Panc1 (cell line): ENCODE measurements around the gene LAMB1. TPM values are rescaled to one million over a fixed set of nuclear protein-coding genes. Genes with fewer than 3 reads are reported as not detected.

Source experiments
- ATAC-seq: fragments of 200-7000 bp; cut with Tn5 transposase; 2 replicates; pipeline ENCODE4 v1.9.1; 2020; ENCODE audit warnings: mild to moderate bottlenecking, moderate library complexity
- BruUV-seq: library from RNA; stranded (reverse); fragments of 400-500 nt; replicated peaks from 2 replicates; lab custom pipeline; 2021; lab: Mats Ljungman, UMichigan
- CTCF ChIA-PET: fragments of 300-600 bp; sonication (Branson Sonifier 250); formaldehyde crosslinking; loops from one replicate; lab custom pipeline; 2022; ENCODE audit warnings: antibody characterized with exemption; lab: Charles Lee
- POLR2A ChIA-PET: fragments of 300-600 bp; sonication (Branson Sonifier 250); formaldehyde crosslinking; loops from one replicate; lab custom pipeline; 2022; ENCODE audit warnings: antibody characterized with exemption; lab: Charles Lee
- DNase-seq: peaks from one replicate; pipeline ENCODE4 v3.0.0-alpha.2; 2010; ENCODE audit warnings: low read depth, low spot score
- H3K27ac ChIP-seq: 2 replicates; pipeline ENCODE4 v1.5.1; 2011; ENCODE audit warnings: mild to moderate bottlenecking, low read length, inconsistent platforms
- H3K27me3 ChIP-seq: fragments of 200-500 bp; sonication (Bioruptor generic); 2 replicates; pipeline ENCODE4 v1.6.0; 2014; ENCODE audit warnings: low read length, inconsistent platforms; ENCODE audit not compliant: control insufficient read depth, insufficient read depth
- H3K36me3 ChIP-seq: fragments of 200-500 bp; sonication (Bioruptor generic); 2 replicates; pipeline ENCODE4 v1.5.1; 2014; ENCODE audit warnings: inconsistent platforms, mild to moderate bottlenecking, low read length, moderate library complexity; ENCODE audit not compliant: control insufficient read depth, insufficient read depth
- H3K4me1 ChIP-seq: 2 replicates; pipeline ENCODE4 v1.5.1; 2011; ENCODE audit warnings: inconsistent platforms, mild to moderate bottlenecking, low read length, moderate library complexity; ENCODE audit not compliant: control insufficient read depth, insufficient read depth
- H3K4me3 ChIP-seq, 2 experiments: 2 replicates each; pipeline ENCODE4 v1.5.1; 2011 to 2012; ENCODE audit warnings: low read depth in 2 of 2, low read length in 2 of 2, mild to moderate bottlenecking in 2 of 2, inconsistent platforms in 1 of 2, moderate library complexity in 1 of 2
- H3K9me3 ChIP-seq: fragments of 200-500 bp; sonication (Bioruptor generic); 2 replicates; pipeline ENCODE4 v1.5.1; 2014; ENCODE audit warnings: low read depth, mild to moderate bottlenecking, inconsistent platforms, low read length, moderate library complexity; ENCODE audit not compliant: control insufficient read depth, insufficient read depth
- POLR2AphosphoS5 ChIP-seq: IDR thresholded peaks from 2 replicates; pipeline ENCODE4 v1.6.1; 2012; ENCODE audit warnings: mild to moderate bottlenecking, low read depth, low read length, moderate library complexity
- SIN3A ChIP-seq: IDR thresholded peaks from 2 replicates; pipeline ENCODE4 v1.6.1; 2012; ENCODE audit warnings: low read depth, mild to moderate bottlenecking, low read length, moderate library complexity, borderline replicate concordance; ENCODE audit not compliant: insufficient read depth
- TCF7L2 ChIP-seq: IDR thresholded peaks from 2 replicates; pipeline ENCODE4 v1.6.1; 2011; ENCODE audit warnings: mild to moderate bottlenecking, low read depth, low read length, inconsistent platforms
- in situ Hi-C: cut with HindIII; loops from 2 replicates; pipeline ENCODE4 v1.10.0; 2016; ENCODE audit warnings: low sequenced_read_pairs, low pct_unique_long_range_greater_than_20kb
- intact Hi-C: fragments of 100-400 bp; cut with micrococcal nuclease; formaldehyde crosslinking; loops from one replicate; pipeline ENCODE4 v1.10.0; 2022; ENCODE audit not compliant: unreplicated experiment
- total RNA-seq: library from RNA; stranded (reverse); gene quantifications from one replicate; pipeline ENCODE4 v1.2.1, GENCODE V29; 2021; ENCODE audit not compliant: unreplicated experiment
- TF ChIP-seq, protein P1 (sequence below), 2 experiments: IDR thresholded peaks; 2 replicates each; pipeline ENCODE4 v1.6.1; 2011 to 2012; ENCODE audit warnings: low read depth in 2 of 2, control low read depth in 1 of 2, low read length in 1 of 2, mild to moderate bottlenecking in 1 of 2, moderate library complexity in 1 of 2; ENCODE audit not compliant: insufficient read depth in 1 of 2
- TF ChIP-seq, protein P2 (sequence below): fragments of 450-650 bp; IDR thresholded peaks from 2 replicates; pipeline ENCODE4 v1.5.1; 2017; ENCODE audit warnings: mild to moderate bottlenecking

Gene LAMB1
- total RNA-seq, 1 experiment from 2014 or later: 204 TPM

DNA sequence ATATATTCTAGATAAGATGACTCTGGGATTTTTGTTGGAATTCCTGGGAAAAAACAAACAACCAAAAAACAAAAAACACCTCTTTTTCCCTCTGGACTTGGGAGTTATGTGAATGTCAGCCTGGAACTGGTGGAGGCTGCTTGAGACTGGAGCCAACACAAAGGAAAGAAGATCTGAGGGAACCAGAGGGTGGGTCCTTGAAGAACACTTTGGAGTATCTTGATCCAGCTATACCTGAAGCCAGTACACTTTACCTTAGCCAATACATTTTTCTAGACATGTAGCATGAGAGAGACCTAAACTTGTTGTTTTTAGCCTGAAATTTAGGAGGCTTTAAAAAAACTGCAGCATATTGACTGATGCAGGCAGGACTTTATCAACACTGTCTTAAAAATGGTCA lies 5.9 kb upstream of the LAMB1 start:
- Histone ChIP-seq H3K36me3 (no peaks in the 10 kb centered on the region), H3K4me1 (peaks cover 48% of the 10 kb centered on the region), H3K27ac (peak overlapping the region; percentile 42), H3K27me3 (no peaks in the 10 kb centered on the region; the same call in 1 of the 2 replicates), H3K9me3 (no peaks in the 10 kb centered on the region), H3K4me3 (no peak overlapping the region)
- in situ Hi-C loops (no loop called here), intact Hi-C loops (no loop called here)
- TF ChIP-seq TCF7L2 (no peak), SIN3A (no peak), POLR2AphosphoS5 (no peak)
- TF ChIP-seq, protein P1, sequence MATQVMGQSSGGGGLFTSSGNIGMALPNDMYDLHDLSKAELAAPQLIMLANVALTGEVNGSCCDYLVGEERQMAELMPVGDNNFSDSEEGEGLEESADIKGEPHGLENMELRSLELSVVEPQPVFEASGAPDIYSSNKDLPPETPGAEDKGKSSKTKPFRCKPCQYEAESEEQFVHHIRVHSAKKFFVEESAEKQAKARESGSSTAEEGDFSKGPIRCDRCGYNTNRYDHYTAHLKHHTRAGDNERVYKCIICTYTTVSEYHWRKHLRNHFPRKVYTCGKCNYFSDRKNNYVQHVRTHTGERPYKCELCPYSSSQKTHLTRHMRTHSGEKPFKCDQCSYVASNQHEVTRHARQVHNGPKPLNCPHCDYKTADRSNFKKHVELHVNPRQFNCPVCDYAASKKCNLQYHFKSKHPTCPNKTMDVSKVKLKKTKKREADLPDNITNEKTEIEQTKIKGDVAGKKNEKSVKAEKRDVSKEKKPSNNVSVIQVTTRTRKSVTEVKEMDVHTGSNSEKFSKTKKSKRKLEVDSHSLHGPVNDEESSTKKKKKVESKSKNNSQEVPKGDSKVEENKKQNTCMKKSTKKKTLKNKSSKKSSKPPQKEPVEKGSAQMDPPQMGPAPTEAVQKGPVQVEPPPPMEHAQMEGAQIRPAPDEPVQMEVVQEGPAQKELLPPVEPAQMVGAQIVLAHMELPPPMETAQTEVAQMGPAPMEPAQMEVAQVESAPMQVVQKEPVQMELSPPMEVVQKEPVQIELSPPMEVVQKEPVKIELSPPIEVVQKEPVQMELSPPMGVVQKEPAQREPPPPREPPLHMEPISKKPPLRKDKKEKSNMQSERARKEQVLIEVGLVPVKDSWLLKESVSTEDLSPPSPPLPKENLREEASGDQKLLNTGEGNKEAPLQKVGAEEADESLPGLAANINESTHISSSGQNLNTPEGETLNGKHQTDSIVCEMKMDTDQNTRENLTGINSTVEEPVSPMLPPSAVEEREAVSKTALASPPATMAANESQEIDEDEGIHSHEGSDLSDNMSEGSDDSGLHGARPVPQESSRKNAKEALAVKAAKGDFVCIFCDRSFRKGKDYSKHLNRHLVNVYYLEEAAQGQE (IDR thresholded peaks at IDR 0.05; ENCODE audit: insufficient read depth in 1 of 2, low read depth in 2 of 2, low read length in 1 of 2): no peak
- TF ChIP-seq, protein P2, sequence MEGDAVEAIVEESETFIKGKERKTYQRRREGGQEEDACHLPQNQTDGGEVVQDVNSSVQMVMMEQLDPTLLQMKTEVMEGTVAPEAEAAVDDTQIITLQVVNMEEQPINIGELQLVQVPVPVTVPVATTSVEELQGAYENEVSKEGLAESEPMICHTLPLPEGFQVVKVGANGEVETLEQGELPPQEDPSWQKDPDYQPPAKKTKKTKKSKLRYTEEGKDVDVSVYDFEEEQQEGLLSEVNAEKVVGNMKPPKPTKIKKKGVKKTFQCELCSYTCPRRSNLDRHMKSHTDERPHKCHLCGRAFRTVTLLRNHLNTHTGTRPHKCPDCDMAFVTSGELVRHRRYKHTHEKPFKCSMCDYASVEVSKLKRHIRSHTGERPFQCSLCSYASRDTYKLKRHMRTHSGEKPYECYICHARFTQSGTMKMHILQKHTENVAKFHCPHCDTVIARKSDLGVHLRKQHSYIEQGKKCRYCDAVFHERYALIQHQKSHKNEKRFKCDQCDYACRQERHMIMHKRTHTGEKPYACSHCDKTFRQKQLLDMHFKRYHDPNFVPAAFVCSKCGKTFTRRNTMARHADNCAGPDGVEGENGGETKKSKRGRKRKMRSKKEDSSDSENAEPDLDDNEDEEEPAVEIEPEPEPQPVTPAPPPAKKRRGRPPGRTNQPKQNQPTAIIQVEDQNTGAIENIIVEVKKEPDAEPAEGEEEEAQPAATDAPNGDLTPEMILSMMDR: no peak
- POLR2A ChIA-PET: no interaction called here
- CTCF ChIA-PET: no interaction called here
- no peak for DNase-seq
- ATAC-seq: no peak
- no TSS peak for BruUV-seq

GRCh38 chr7:108008240-108008639 lies 5.3 kb upstream of the LAMB1 start:
- Histone ChIP-seq H3K4me1 (peaks cover 47% of the 10 kb centered on the region), H3K36me3 (no peaks in the 10 kb centered on the region), H3K9me3 (no peaks in the 10 kb centered on the region), H3K27ac (peak overlapping the region; percentile 42; the same call in 1 of the 2 replicates), H3K4me3 (no peak overlapping the region), H3K27me3 (no peaks in the 10 kb centered on the region; the same call in 1 of the 2 replicates)
- TF ChIP-seq SIN3A (no peak), TCF7L2 (no peak), POLR2AphosphoS5 (no peak)
- TF ChIP-seq, protein P2: no peak
- TF ChIP-seq, protein P1 (IDR thresholded peaks at IDR 0.05; ENCODE audit: insufficient read depth in 1 of 2, low read depth in 2 of 2, low read length in 1 of 2): no peak
- CTCF ChIA-PET: no interaction called here
- POLR2A ChIA-PET: no interaction called here
- no peak for DNase-seq
- intact Hi-C loops (no loop called here), in situ Hi-C loops (no loop called here)
- BruUV-seq: no TSS peak
- no peak for ATAC-seq
